Measurements from ENCODE around the gene LIPI. TPM values are rescaled to one million over a fixed set of nuclear protein-coding genes. Genes with fewer than 3 reads are reported as not detected.

LIPI gene
- total and polyA plus RNA-seq, 10 of the 15 experiments (the other 5 are each of a cell fraction or from before 2014, with no cell fraction given), result 0.05 to 0.32 (median 0.10) TPM; not detected in 5

DNA sequence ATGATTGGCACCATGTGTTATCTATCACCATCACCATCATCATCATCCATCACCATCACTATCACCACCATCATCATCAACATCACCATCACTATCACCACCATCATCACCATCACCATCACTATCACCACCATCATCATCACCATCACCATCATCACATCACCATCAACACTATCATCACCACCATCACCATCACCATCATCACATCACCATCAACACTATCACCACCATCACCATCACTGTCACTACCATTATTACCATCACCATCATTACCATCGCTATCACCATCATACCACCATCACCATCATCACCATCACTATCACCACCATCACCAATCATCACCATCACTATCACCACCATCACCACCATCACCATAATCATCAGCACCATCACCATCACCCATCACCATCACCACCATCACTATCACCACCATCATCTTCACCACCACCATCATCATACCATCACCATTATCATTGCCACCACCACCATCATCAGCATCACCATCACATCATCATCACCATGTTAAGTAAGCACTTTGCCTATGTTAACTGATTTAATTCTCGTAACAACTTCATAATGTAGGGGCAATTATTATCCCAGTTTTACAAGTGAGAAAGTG is 112.8 kb downstream of the LIPI start:
- Histone ChIP-seq H3K79me2 (ENCODE audit: control insufficient read depth, insufficient read depth, low read length) (no peaks in the 10 kb centered on the region), H3K9ac (ENCODE audit: control insufficient read depth, insufficient read depth, low read length) (no peak overlapping the region), H2AFZ (ENCODE audit: control insufficient read depth, low read depth, low read length) (no peak overlapping the region), H3K4me1 (ENCODE audit: control insufficient read depth, insufficient read depth, low read length) (peaks cover 9% of the 10 kb centered on the region), H3K9me3 (replicated peaks; ENCODE audit: control insufficient read depth, insufficient read depth, low read length) (no peaks in the 10 kb centered on the region; the same call in 2 of the 3 replicates), H4K20me1 (ENCODE audit: control insufficient read depth, insufficient read depth) (no peaks in the 10 kb centered on the region), H3K36me3 (ENCODE audit: control insufficient read depth in 2 of 2, insufficient read depth in 2 of 2, low read length in 1 of 2) (no peaks in the 10 kb centered on the region; a peak in 1 of 4 replicates), H3K27me3 (replicated peaks in 1 of 2; ENCODE audit: control insufficient read depth in 2 of 2, insufficient read depth in 2 of 2, low read length in 1 of 2) (no peaks in the 10 kb centered on the region), H3K27ac (ENCODE audit: control insufficient read depth, insufficient read depth) (no peak overlapping the region), H3K4me3 (no peak overlapping the region), H3K4me2 (ENCODE audit: control insufficient read depth, insufficient read depth) (no peak overlapping the region)
- FAIRE-seq (no peak), DNase-seq (ENCODE audit: low read depth, low spot score) (no peak), ATAC-seq (no peak)
- BruUV-seq (replicated peaks), result no TSS peak
- in situ Hi-C loops (cut with MboI), result loop anchor here (25.0 kb wide), 2 partner anchors 89 to 1639 kb away; partner anchors contain the start of gene USP25
- TF ChIP-seq HDGF (IDR thresholded peaks at IDR 0.05) (peak; percentile 84), GABPA (IDR thresholded peaks at IDR 0.05; ENCODE audit: low read depth) (no peak), NBN (IDR thresholded peaks at IDR 0.05) (0 out of 2 replicates have a peak, but pooled peaks have one; percentile 24), YBX1 (IDR thresholded peaks at IDR 0.05) (0 out of 2 replicates have a peak, but pooled peaks have one; percentile 47), MEF2B (IDR thresholded peaks at IDR 0.05; ENCODE audit: partially characterized antibody, poor library complexity, severe bottlenecking) (no peak), EZH2 (IDR thresholded peaks at IDR 0.05; ENCODE audit: borderline replicate concordance, control insufficient read depth, low read depth, low read length) (no peak)
- intact Hi-C loops (cut with micrococcal nuclease; ENCODE audit: unreplicated experiment), result no loop called here
- RAD21 ChIA-PET (ENCODE audit: unreplicated experiment), result no interaction called here
- 84% methylated on average over 2 of the region's 2 CpGs for WGBS (ENCODE audit: insufficient coverage, insufficient replicate concordance, low lambda C conversion rate, missing lambda C conversion rate)
- POLR2A ChIA-PET, result no interaction called here
- SMC1A ChIA-PET (ENCODE audit: uncharacterized antibody, unreplicated experiment), result interaction anchor here (1.6 kb wide), 1 partner anchor 22 kb away, joined by 3 read pairs; no protein-coding TSS in a partner anchor
- CTCF ChIA-PET, result no interaction called here

DNA sequence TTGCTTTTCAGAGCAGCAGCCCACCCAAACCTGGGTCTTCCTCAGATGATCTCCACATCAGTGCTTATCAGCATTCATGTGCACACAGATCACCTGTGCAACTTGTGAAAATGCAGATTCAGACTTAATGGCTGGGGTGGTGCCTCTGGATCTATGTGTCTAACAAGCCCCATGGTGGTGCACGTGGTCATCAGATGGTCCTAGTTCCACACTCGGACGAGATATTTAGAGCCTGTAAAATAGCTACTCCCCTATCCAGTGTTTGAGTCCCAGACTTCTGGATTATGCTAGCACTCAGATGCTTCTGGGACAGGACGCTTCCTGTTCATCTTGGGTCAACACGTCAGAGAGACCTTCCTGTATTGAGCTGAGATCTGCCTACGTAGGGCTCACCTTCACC is 114.2 kb downstream of the LIPI start:
- in situ Hi-C loops (cut with MboI), result loop anchor here (25.0 kb wide), 2 partner anchors 91 to 1641 kb away; partner anchors contain the start of gene USP25
- intact Hi-C loops (cut with micrococcal nuclease; ENCODE audit: unreplicated experiment), result no loop called here
- Histone ChIP-seq H3K27me3 (replicated peaks in 1 of 2; ENCODE audit: control insufficient read depth in 2 of 2, insufficient read depth in 2 of 2, low read length in 1 of 2) (no peaks in the 10 kb centered on the region), H4K20me1 (ENCODE audit: control insufficient read depth, insufficient read depth) (no peaks in the 10 kb centered on the region), H2AFZ (ENCODE audit: control insufficient read depth, low read depth, low read length) (no peak overlapping the region), H3K4me3 (no peak overlapping the region), H3K27ac (ENCODE audit: control insufficient read depth, insufficient read depth) (peak overlapping the region; percentile 37), H3K4me2 (ENCODE audit: control insufficient read depth, insufficient read depth) (no peak overlapping the region), H3K9me3 (replicated peaks; ENCODE audit: control insufficient read depth, insufficient read depth, low read length) (peaks cover 1% of the 10 kb centered on the region; the same call in 1 of the 3 replicates), H3K4me1 (ENCODE audit: control insufficient read depth, insufficient read depth, low read length) (peaks cover 9% of the 10 kb centered on the region), H3K79me2 (ENCODE audit: control insufficient read depth, insufficient read depth, low read length) (no peaks in the 10 kb centered on the region), H3K9ac (ENCODE audit: control insufficient read depth, insufficient read depth, low read length) (no peak overlapping the region), H3K36me3 (ENCODE audit: control insufficient read depth in 2 of 2, insufficient read depth in 2 of 2, low read length in 1 of 2) (no peaks in the 10 kb centered on the region; a peak in 1 of 4 replicates)
- no peak for ATAC-seq
- SMC1A ChIA-PET (ENCODE audit: uncharacterized antibody, unreplicated experiment), result interaction anchor here (0.7 to 1.3 kb wide), 2 partner anchors 13 to 19 kb away, joined by 3 to 5 read pairs; no protein-coding TSS in a partner anchor
- DNase-seq (ENCODE audit: low read depth, low spot score), result no peak
- RAD21 ChIA-PET (ENCODE audit: unreplicated experiment), result interaction anchor here (2.2 kb wide), 2 partner anchors 20 to 23 kb away, joined by 6 to 9 read pairs; no protein-coding TSS in a partner anchor
- BruUV-seq (replicated peaks), result no TSS peak
- no peak for FAIRE-seq
- CTCF ChIA-PET, result interaction anchor here (1.0 kb wide), 1 partner anchor 23 kb away, joined by 3 read pairs; no protein-coding TSS in a partner anchor
- POLR2A ChIA-PET, result interaction anchor here (1.5 to 1.9 kb wide), 2 partner anchors 11 to 19 kb away, joined by 4 to 7 read pairs; no protein-coding TSS in a partner anchor
- WGBS (ENCODE audit: insufficient coverage, insufficient replicate concordance, low lambda C conversion rate, missing lambda C conversion rate), result 94% methylated on average over 6 of the region's 6 CpGs
- TF ChIP-seq, protein P1, sequence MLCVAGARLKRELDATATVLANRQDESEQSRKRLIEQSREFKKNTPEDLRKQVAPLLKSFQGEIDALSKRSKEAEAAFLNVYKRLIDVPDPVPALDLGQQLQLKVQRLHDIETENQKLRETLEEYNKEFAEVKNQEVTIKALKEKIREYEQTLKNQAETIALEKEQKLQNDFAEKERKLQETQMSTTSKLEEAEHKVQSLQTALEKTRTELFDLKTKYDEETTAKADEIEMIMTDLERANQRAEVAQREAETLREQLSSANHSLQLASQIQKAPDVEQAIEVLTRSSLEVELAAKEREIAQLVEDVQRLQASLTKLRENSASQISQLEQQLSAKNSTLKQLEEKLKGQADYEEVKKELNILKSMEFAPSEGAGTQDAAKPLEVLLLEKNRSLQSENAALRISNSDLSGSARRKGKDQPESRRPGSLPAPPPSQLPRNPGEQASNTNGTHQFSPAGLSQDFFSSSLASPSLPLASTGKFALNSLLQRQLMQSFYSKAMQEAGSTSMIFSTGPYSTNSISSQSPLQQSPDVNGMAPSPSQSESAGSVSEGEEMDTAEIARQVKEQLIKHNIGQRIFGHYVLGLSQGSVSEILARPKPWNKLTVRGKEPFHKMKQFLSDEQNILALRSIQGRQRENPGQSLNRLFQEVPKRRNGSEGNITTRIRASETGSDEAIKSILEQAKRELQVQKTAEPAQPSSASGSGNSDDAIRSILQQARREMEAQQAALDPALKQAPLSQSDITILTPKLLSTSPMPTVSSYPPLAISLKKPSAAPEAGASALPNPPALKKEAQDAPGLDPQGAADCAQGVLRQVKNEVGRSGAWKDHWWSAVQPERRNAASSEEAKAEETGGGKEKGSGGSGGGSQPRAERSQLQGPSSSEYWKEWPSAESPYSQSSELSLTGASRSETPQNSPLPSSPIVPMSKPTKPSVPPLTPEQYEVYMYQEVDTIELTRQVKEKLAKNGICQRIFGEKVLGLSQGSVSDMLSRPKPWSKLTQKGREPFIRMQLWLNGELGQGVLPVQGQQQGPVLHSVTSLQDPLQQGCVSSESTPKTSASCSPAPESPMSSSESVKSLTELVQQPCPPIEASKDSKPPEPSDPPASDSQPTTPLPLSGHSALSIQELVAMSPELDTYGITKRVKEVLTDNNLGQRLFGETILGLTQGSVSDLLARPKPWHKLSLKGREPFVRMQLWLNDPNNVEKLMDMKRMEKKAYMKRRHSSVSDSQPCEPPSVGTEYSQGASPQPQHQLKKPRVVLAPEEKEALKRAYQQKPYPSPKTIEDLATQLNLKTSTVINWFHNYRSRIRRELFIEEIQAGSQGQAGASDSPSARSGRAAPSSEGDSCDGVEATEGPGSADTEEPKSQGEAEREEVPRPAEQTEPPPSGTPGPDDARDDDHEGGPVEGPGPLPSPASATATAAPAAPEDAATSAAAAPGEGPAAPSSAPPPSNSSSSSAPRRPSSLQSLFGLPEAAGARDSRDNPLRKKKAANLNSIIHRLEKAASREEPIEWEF (IDR thresholded peaks at IDR 0.05; ENCODE audit: insufficient replicate concordance, low read depth, low read length), result no peak
